ENCODE results near the gene PIERCE2. TPM values are rescaled to one million over a fixed set of nuclear protein-coding genes. Genes with fewer than 3 reads are reported as not detected.

Gene PIERCE2
- total RNA-seq, 1 experiment from 2014 or later = 0.44 TPM

DNA sequence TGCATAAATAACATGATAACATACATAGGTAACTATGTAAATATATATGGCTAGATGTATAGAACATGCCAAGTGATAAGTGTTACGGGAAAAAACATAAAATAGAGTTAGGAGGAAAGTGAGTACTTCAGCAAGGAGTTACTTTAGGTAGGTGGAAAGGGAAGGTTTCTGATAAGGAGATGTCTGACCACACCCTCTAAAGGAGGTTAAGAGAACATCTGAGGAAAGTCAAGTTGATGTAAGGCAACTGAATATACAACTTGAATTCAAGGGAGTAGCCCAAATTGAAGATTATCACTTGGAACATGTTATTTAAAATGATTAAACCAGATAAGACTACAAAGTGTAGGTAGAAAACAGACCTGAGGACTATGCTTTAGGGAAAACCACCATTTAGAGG, 13.8 kb downstream of the PIERCE2 start:
- WGBS (ENCODE audit: extremely low coverage, insufficient read length, low lambda C conversion rate) = no CpG with 5 or more reads among the region's 1 CpG
- no peak overlapping the region for H2BK5ac ChIP-seq (ENCODE audit: insufficient read length, low read length)

More for the DNA sequence above, 13.8 kb downstream of the PIERCE2 start:
- peaks cover 5 to 9% of the 10 kb centered on the region in 2 experiments; a peak in 2 of 4 replicates for H3K4me1 Mint-ChIP-seq
- no peaks in the 10 kb centered on the region for H3K79me2 ChIP-seq (ENCODE audit: insufficient read depth, low read length)
- no peak overlapping the region for H3K4me2 ChIP-seq (ENCODE audit: insufficient read depth, insufficient read length, low read length)
- no peak overlapping the region for H2BK15ac ChIP-seq (ENCODE audit: low read depth, low read length)
- H3K36me3 Mint-ChIP-seq (ENCODE audit: insufficient read depth in 1 of 3, low read depth in 3 of 3) = no peaks in the 10 kb centered on the region
- H3T11ph ChIP-seq (ENCODE audit: low read length) = no peak overlapping the region
- no peak overlapping the region for H4K5ac ChIP-seq (ENCODE audit: insufficient read length, low read depth, low read length)
- H3K9me3 ChIP-seq (ENCODE audit: control insufficient read depth, low read depth, low read length) = no peaks in the 10 kb centered on the region
- no peak overlapping the region for H2BK12ac ChIP-seq (ENCODE audit: insufficient read length, low read depth, low read length)
- H3K23ac ChIP-seq (ENCODE audit: insufficient read length, low read depth, low read length) = no peak overlapping the region
- H3K23me2 ChIP-seq (ENCODE audit: insufficient read length, low read depth, low read length, poor library complexity, severe bottlenecking) = no peaks in the 10 kb centered on the region
- H3K18ac ChIP-seq (ENCODE audit: insufficient read length, low read depth, low read length) = no peak overlapping the region
- no peak overlapping the region for H3K14ac ChIP-seq (ENCODE audit: insufficient read depth, low read length)
- H3K9ac ChIP-seq (ENCODE audit: extremely low read depth, insufficient read length, low read length) = no peak overlapping the region
- no peak overlapping the region for H3K4ac ChIP-seq (ENCODE audit: low read depth, low read length)
- no peak overlapping the region for H3K27ac Mint-ChIP-seq
- no peak overlapping the region for H2BK20ac ChIP-seq (ENCODE audit: low read depth, low read length, poor library complexity, severe bottlenecking)
- no peak overlapping the region for H3K56ac ChIP-seq (ENCODE audit: insufficient read length, low read depth, low read length)
- H3K79me1 ChIP-seq (ENCODE audit: insufficient read depth, low read depth, low read length, poor library complexity, severe bottlenecking) = no peaks in the 10 kb centered on the region
- no peaks in the 10 kb centered on the region for H3K27me3 Mint-ChIP-seq (ENCODE audit: low read depth)
- no peak overlapping the region for H4K91ac ChIP-seq (ENCODE audit: insufficient read length, low read depth, low read length)
- H3K27me3 ChIP-seq (ENCODE audit: insufficient read depth, low read length) = no peaks in the 10 kb centered on the region
- no peak overlapping the region for H2BK120ac ChIP-seq (ENCODE audit: low read depth, low read length, poor library complexity, severe bottlenecking)
- no peak overlapping the region for H2AFZ ChIP-seq (ENCODE audit: low read length)
- no peak overlapping the region for H3K4me3 Mint-ChIP-seq
- H3K4me1 ChIP-seq (ENCODE audit: insufficient read depth, low read length) = no peaks in the 10 kb centered on the region
- TF ChIP-seq CTCF (conservative IDR thresholded peaks at IDR 0.05) = no peak
- no peaks in the 10 kb centered on the region for H4K20me1 ChIP-seq (ENCODE audit: control insufficient read depth, insufficient read depth, insufficient read length)
- H3K9me3 Mint-ChIP-seq = peaks cover 0 to 2% of the 10 kb centered on the region in 2 experiments; a peak in 1 of 5 replicates
- no peak overlapping the region for H2AK5ac ChIP-seq (ENCODE audit: insufficient read length, low read length)
- no peak overlapping the region for H3K27ac ChIP-seq (ENCODE audit: insufficient read length, low read depth, low read length)
- no peak overlapping the region for H4K8ac ChIP-seq (replicated peaks; ENCODE audit: insufficient read length, low read depth, low read length)
- DNase-seq = no peak
